ENCODE data around the gene COPS3. TPM values are rescaled to one million over a fixed set of nuclear protein-coding genes. Genes with fewer than 3 reads are reported as not detected.

COPS3 gene
- total and polyA plus RNA-seq, 2 donors (not counting 1 experiment from before 2014, with no cell fraction given), result 62.3 to 80.6 TPM

GRCh38 chr17:17320188-17320910 lies 39.3 kb upstream of the COPS3 start:
- Histone ChIP-seq H3K9ac (ENCODE audit: insufficient read depth, low read length) (no peak overlapping the region), H3K79me2 (ENCODE audit: control insufficient read depth, insufficient read depth, low read length) (no peaks in the 10 kb centered on the region), H2AFZ (ENCODE audit: low read length) (no peak overlapping the region), H3K4me2 (ENCODE audit: extremely low read depth, insufficient read depth, low read length) (no peak overlapping the region), H4K20me1 (ENCODE audit: control insufficient read depth, extremely low read depth, insufficient read depth, low read length) (no peaks in the 10 kb centered on the region), H3K27me3 (ENCODE audit: control insufficient read depth, insufficient read depth, low read length) (no peaks in the 10 kb centered on the region), H3K9me3 (ENCODE audit: control insufficient read depth, insufficient read depth, low read depth, low read length) (no peaks in the 10 kb centered on the region), H3K36me3 (ENCODE audit: control insufficient read depth, insufficient read depth, low read length) (no peaks in the 10 kb centered on the region), H3K27ac (ENCODE audit: insufficient read depth, low read length) (no peak overlapping the region), H3K4me3 (replicated peaks in 1 of 4; ENCODE audit: control extremely low read depth in 1 of 4, insufficient read depth in 1 of 4, low read depth in 3 of 4, low read length in 4 of 4) (no peak overlapping the region), H3K4me1 (ENCODE audit: control insufficient read depth, extremely low read depth, insufficient read depth, low read length) (no peaks in the 10 kb centered on the region)
- TF ChIP-seq EZH2 (IDR thresholded peaks at IDR 0.05; ENCODE audit: low read length, missing control alignments), result no peak
- TF ChIP-seq CTCF (conservative IDR thresholded peaks at IDR 0.05 in 1 of 2, IDR thresholded peaks at IDR 0.05 in 1 of 2; ENCODE audit: low read depth in 1 of 2, low read length in 2 of 2), result no peak
- DNase-seq (ENCODE audit: low read depth in 2 of 2), result no peak

- H3K27me3 ChIP-seq (ENCODE audit: control insufficient read depth, insufficient read depth, low read length), result no peaks in the 10 kb centered on the region
- no peaks in the 10 kb centered on the region for H4K20me1 ChIP-seq (ENCODE audit: control insufficient read depth, extremely low read depth, insufficient read depth, low read length)
- H3K27ac ChIP-seq (ENCODE audit: insufficient read depth, low read length), result no peak overlapping the region
- H3K79me2 ChIP-seq (ENCODE audit: control insufficient read depth, insufficient read depth, low read length), result no peaks in the 10 kb centered on the region
- DNase-seq (ENCODE audit: low read depth in 2 of 2), result no peak
- no peak overlapping the region for H3K4me3 ChIP-seq (replicated peaks in 1 of 4; ENCODE audit: control extremely low read depth in 1 of 4, insufficient read depth in 1 of 4, low read depth in 3 of 4, low read length in 4 of 4)
- no peaks in the 10 kb centered on the region for H3K4me1 ChIP-seq (ENCODE audit: control insufficient read depth, extremely low read depth, insufficient read depth, low read length)
- H2AFZ ChIP-seq (ENCODE audit: low read length), result no peak overlapping the region
- H3K9me3 ChIP-seq (ENCODE audit: control insufficient read depth, insufficient read depth, low read depth, low read length), result no peaks in the 10 kb centered on the region
- H3K9ac ChIP-seq (ENCODE audit: insufficient read depth, low read length), result no peak overlapping the region
- no peak overlapping the region for H3K4me2 ChIP-seq (ENCODE audit: extremely low read depth, insufficient read depth, low read length)
- H3K36me3 ChIP-seq (ENCODE audit: control insufficient read depth, insufficient read depth, low read length), result no peaks in the 10 kb centered on the region
- TF ChIP-seq CTCF (conservative IDR thresholded peaks at IDR 0.05 in 1 of 2, IDR thresholded peaks at IDR 0.05 in 1 of 2; ENCODE audit: low read depth in 1 of 2, low read length in 2 of 2), result no peak
- no peak for TF ChIP-seq EZH2 (IDR thresholded peaks at IDR 0.05; ENCODE audit: low read length, missing control alignments)
These were observed 34.2 kb upstream of the COPS3 start for GRCh38 chr17:17315142-17315821.

GRCh38 chr17:17314501-17315071 lies 33.5 kb upstream of the COPS3 start:
- TF ChIP-seq EZH2 (IDR thresholded peaks at IDR 0.05; ENCODE audit: low read length, missing control alignments) (no peak), CTCF (conservative IDR thresholded peaks at IDR 0.05 in 1 of 2, IDR thresholded peaks at IDR 0.05 in 1 of 2; ENCODE audit: low read depth in 1 of 2, low read length in 2 of 2) (no peak)
- Histone ChIP-seq H3K4me3 (replicated peaks in 1 of 4; ENCODE audit: control extremely low read depth in 1 of 4, insufficient read depth in 1 of 4, low read depth in 3 of 4, low read length in 4 of 4) (no peak overlapping the region), H3K4me1 (ENCODE audit: control insufficient read depth, extremely low read depth, insufficient read depth, low read length) (no peaks in the 10 kb centered on the region), H3K27me3 (ENCODE audit: control insufficient read depth, insufficient read depth, low read length) (no peaks in the 10 kb centered on the region), H2AFZ (ENCODE audit: low read length) (no peak overlapping the region), H3K79me2 (ENCODE audit: control insufficient read depth, insufficient read depth, low read length) (no peaks in the 10 kb centered on the region), H4K20me1 (ENCODE audit: control insufficient read depth, extremely low read depth, insufficient read depth, low read length) (no peaks in the 10 kb centered on the region), H3K36me3 (ENCODE audit: control insufficient read depth, insufficient read depth, low read length) (no peaks in the 10 kb centered on the region), H3K27ac (ENCODE audit: insufficient read depth, low read length) (no peak overlapping the region), H3K9ac (ENCODE audit: insufficient read depth, low read length) (no peak overlapping the region), H3K4me2 (ENCODE audit: extremely low read depth, insufficient read depth, low read length) (no peak overlapping the region), H3K9me3 (ENCODE audit: control insufficient read depth, insufficient read depth, low read depth, low read length) (no peaks in the 10 kb centered on the region)
- DNase-seq (ENCODE audit: low read depth in 2 of 2), result no peak

All from fibroblast of lung (primary cell).